Spleen (tissue), 7 donors: ENCODE measurements around the gene ABCA7.

Source experiments
- CTCF ChIP-seq, 11 experiments: fragments of 200-600 bp in 7 of 11; fragments of 450-650 bp in 4 of 11; sonication (generic) in 4 of 11; IDR thresholded peaks in 8 of 11; conservative IDR thresholded peaks in 3 of 11; 1 replicate in 7 of 11; 2 replicates in 4 of 11; pipeline versions ENCODE4 v1.4.0 to v1.8.0; 2016 to 2021; ENCODE audit warnings: antibody characterized with exemption in 11 of 11, inconsistent platforms in 4 of 11, mild to moderate bottlenecking in 1 of 11
- POLR2A ChIP-seq, 3 donors: fragments of 450-650 bp; IDR thresholded peaks; one replicate each; pipeline ENCODE4 v1.5.1; 2017; ENCODE audit warnings: antibody characterized with exemption in 3 of 3, mild to moderate bottlenecking in 1 of 3
- POLR2AphosphoS5 ChIP-seq, 3 donors: sonication (generic); formaldehyde crosslinking; IDR thresholded peaks; one replicate each; pipeline ENCODE4 v1.5.1; 2017; ENCODE audit warnings: antibody characterized with exemption in 3 of 3
- donor health status: DM: no; HTN: no; CAD: no; lungs with moderate emphysema.
- donor health status: DM: no; HTN: no; CAD: no.
- donor health status: DM: no; HTN: no; CAD: no.

DNA sequence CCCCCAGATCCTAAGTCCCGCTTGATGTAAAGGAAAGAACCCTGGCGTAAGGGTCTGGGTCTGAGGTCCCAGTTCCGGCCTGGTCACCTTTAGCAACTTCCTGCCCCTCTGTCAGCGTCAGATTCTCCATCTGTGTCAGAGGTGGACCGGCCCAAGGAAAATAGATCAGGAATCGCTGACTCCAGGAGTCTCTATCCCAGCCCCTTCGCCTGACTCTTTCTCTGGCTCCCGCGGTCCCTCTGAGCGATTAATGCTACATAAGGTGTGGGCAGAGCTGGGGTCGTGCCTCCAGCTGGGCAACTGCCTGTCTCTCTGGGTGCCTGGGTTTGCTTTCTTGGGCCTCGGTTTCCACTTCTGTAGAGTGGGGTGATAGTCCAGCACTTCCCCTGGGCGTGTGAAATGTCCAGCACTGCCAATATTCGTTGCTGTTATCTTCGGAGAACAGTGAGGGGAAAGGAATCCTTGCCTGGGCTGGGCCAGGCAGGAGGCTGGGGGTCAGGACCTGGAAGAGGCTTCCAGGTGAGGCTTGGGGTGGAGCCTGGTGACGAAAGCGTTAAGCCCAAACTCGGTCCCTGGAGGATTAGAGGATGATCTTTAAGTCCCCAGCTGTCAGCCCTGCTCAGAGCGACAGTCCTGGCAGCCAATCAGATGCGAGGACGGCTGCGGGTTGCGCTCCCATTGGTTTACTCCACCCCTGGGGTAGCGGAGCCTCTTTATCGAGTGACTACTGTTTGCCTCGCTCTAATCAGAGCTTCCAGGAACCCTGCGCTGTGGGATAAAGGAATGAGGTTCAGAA, 767 bp downstream of the ABCA7 start:
- no peak for TF ChIP-seq CTCF (IDR thresholded peaks at IDR 0.05 in 8 of 11, conservative IDR thresholded peaks at IDR 0.05 in 3 of 11)
- TF ChIP-seq POLR2A (IDR thresholded peaks at IDR 0.05): no peak
- peak in 2 of 3 donors; percentile 29 to 53 for TF ChIP-seq POLR2AphosphoS5 (IDR thresholded peaks at IDR 0.05)
